Ectodermal cell (in vitro differentiated cells): ENCODE measurements around the gene SH3BGRL3.

Experiments used
- H3K27ac ChIP-seq: 2 replicates; pipeline ENCODE4 v1.7.0; 2013; ENCODE audit warnings: mild to moderate bottlenecking, low read depth, low read length; ENCODE audit not compliant: insufficient read depth, poor library complexity, severe bottlenecking
- H3K27me3 ChIP-seq: 2 replicates; pipeline ENCODE4 v1.7.0; 2013; ENCODE audit warnings: mild to moderate bottlenecking, low read length; ENCODE audit not compliant: insufficient read depth, control insufficient read depth, poor library complexity, severe bottlenecking
- H3K36me3 ChIP-seq: one replicate; pipeline ENCODE4 v1.7.0; 2013; ENCODE audit warnings: low read length; ENCODE audit not compliant: control insufficient read depth, insufficient read depth
- H3K4me1 ChIP-seq: one replicate; pipeline ENCODE4 v1.7.0; 2013; ENCODE audit warnings: low read length; ENCODE audit not compliant: control insufficient read depth, insufficient read depth
- H3K4me3 ChIP-seq: 2 replicates; pipeline ENCODE4 v1.7.0; 2013; ENCODE audit warnings: low read depth, low read length, control low read depth; ENCODE audit not compliant: insufficient read depth
- H3K9me3 ChIP-seq: 2 replicates; pipeline ENCODE4 v1.7.0; 2013; ENCODE audit warnings: mild to moderate bottlenecking, low read length, moderate library complexity; ENCODE audit not compliant: control insufficient read depth
- WGBS, 2 experiments: methylation state at CpG; one replicate each; pipeline ENCODE4 v1.1.7; 2013; ENCODE audit warnings: missing lambda C conversion rate in 2 of 2; 5-methylcytosine and 5-hydroxymethylcytosine counted together

Gene SH3BGRL3

GRCh38 chr1:26284597-26285347 lies 4.9 kb downstream of the SH3BGRL3 start:
- H3K9me3 ChIP-seq: no peaks in the 10 kb centered on the region
- no peak overlapping the region for H3K4me3 ChIP-seq
- 50% methylated on average over 22 of the region's 22 CpGs for WGBS, 2 experiments
- no peak overlapping the region for H3K27ac ChIP-seq
- no peaks in the 10 kb centered on the region for H3K36me3 ChIP-seq
- H3K4me1 ChIP-seq: peaks cover 39% of the 10 kb centered on the region
- H3K27me3 ChIP-seq: no peaks in the 10 kb centered on the region

- H3K4me1 ChIP-seq: peaks cover 42% of the 10 kb centered on the region
- no peaks in the 10 kb centered on the region for H3K27me3 ChIP-seq
- no peak overlapping the region for H3K4me3 ChIP-seq
- no peaks in the 10 kb centered on the region for H3K36me3 ChIP-seq
- no peak overlapping the region for H3K27ac ChIP-seq
- H3K9me3 ChIP-seq: no peaks in the 10 kb centered on the region
- 78 to 79% methylated on average over 19 of the region's 19 CpGs for WGBS, 2 experiments
Observed at GRCh38 chr1:26285366-26286063, 5.6 kb downstream of the SH3BGRL3 start.

GRCh38 chr1:26286064-26286416 lies 6.2 kb downstream of the SH3BGRL3 start:
- WGBS, 2 experiments: 55 to 68% methylated on average over 2 of the region's 2 CpGs
- Histone ChIP-seq H3K27me3 (no peaks in the 10 kb centered on the region), H3K36me3 (no peaks in the 10 kb centered on the region), H3K9me3 (no peaks in the 10 kb centered on the region), H3K27ac (no peak overlapping the region), H3K4me3 (no peak overlapping the region), H3K4me1 (peaks cover 42% of the 10 kb centered on the region)

GRCh38 chr1:26287033-26287711 lies 7.3 kb downstream of the SH3BGRL3 start:
- H3K27ac ChIP-seq: no peak overlapping the region
- peaks cover 38% of the 10 kb centered on the region for H3K4me1 ChIP-seq
- H3K9me3 ChIP-seq: no peaks in the 10 kb centered on the region
- no peak overlapping the region for H3K4me3 ChIP-seq
- WGBS, 2 experiments: 95% methylated on average over 8 of the region's 8 CpGs
- H3K27me3 ChIP-seq: no peaks in the 10 kb centered on the region
- H3K36me3 ChIP-seq: no peaks in the 10 kb centered on the region

GRCh38 chr1:26287811-26288210 lies 7.9 kb downstream of the SH3BGRL3 start:
- Histone ChIP-seq H3K4me3 (no peak overlapping the region), H3K36me3 (no peaks in the 10 kb centered on the region), H3K4me1 (peaks cover 32% of the 10 kb centered on the region), H3K27me3 (no peaks in the 10 kb centered on the region), H3K9me3 (no peaks in the 10 kb centered on the region), H3K27ac (no peak overlapping the region)
- 87 to 96% methylated on average over 5 of the region's 5 CpGs for WGBS, 2 experiments

- Histone ChIP-seq H3K36me3 (no peaks in the 10 kb centered on the region), H3K4me3 (no peak overlapping the region), H3K9me3 (no peaks in the 10 kb centered on the region), H3K27ac (no peak overlapping the region), H3K27me3 (no peaks in the 10 kb centered on the region), H3K4me1 (peaks cover 30% of the 10 kb centered on the region)
- 88 to 92% methylated on average over 5 of the region's 5 CpGs for WGBS, 2 experiments
Observed at GRCh38 chr1:26288311-26288941, 8.5 kb downstream of the SH3BGRL3 start.

GRCh38 chr1:26289158-26290059 lies 9.5 kb downstream of the SH3BGRL3 start:
- no peaks in the 10 kb centered on the region for H3K36me3 ChIP-seq
- 84 to 88% methylated on average over 21 of the region's 21 CpGs for WGBS, 2 experiments
- no peak overlapping the region for H3K4me3 ChIP-seq
- no peaks in the 10 kb centered on the region for H3K9me3 ChIP-seq
- H3K4me1 ChIP-seq: peaks cover 30% of the 10 kb centered on the region
- H3K27me3 ChIP-seq: no peaks in the 10 kb centered on the region
- no peak overlapping the region for H3K27ac ChIP-seq

GRCh38 chr1:26290122-26290881 lies 10.4 kb downstream of the SH3BGRL3 start:
- Histone ChIP-seq H3K27me3 (no peaks in the 10 kb centered on the region), H3K9me3 (no peaks in the 10 kb centered on the region), H3K4me3 (no peak overlapping the region), H3K36me3 (no peaks in the 10 kb centered on the region), H3K4me1 (peaks cover 30% of the 10 kb centered on the region), H3K27ac (no peak overlapping the region)
- 55 to 61% methylated on average over 11 of the region's 11 CpGs for WGBS, 2 experiments

GRCh38 chr1:26290882-26291261 lies 11.0 kb downstream of the SH3BGRL3 start:
- H3K27me3 ChIP-seq: no peaks in the 10 kb centered on the region
- 58% methylated on average over 11 of the region's 11 CpGs for WGBS, 2 experiments
- H3K9me3 ChIP-seq: no peaks in the 10 kb centered on the region
- no peak overlapping the region for H3K27ac ChIP-seq
- H3K36me3 ChIP-seq: no peaks in the 10 kb centered on the region
- no peak overlapping the region for H3K4me3 ChIP-seq
- H3K4me1 ChIP-seq: peaks cover 30% of the 10 kb centered on the region
